HEK293T (cell line): ENCODE data around the gene CYP4F2.
"Not testable (repeated sequence)": the region's sequence is repeated elsewhere in the genome, so short reads cannot be mapped to it uniquely, and the experiment has no call there.

Experiments
- ARNT ChIP-seq: fragments of 450-650 bp; IDR thresholded peaks from 2 replicates; pipeline ENCODE4 v1.6.1; 2017; ENCODE audit warnings: mild to moderate bottlenecking
- BHLHE40 ChIP-seq: fragments of 450-650 bp; IDR thresholded peaks from 2 replicates; pipeline ENCODE4 v1.6.1; 2016; ENCODE audit warnings: mild to moderate bottlenecking, moderate library complexity, borderline replicate concordance
- CTBP1 ChIP-seq: fragments of 450-650 bp; IDR thresholded peaks from 2 replicates; pipeline ENCODE4 v1.6.1; 2016; ENCODE audit warnings: borderline replicate concordance
- ELF4 ChIP-seq: fragments of 450-650 bp; IDR thresholded peaks from 2 replicates; pipeline ENCODE4 v1.6.1; 2017; ENCODE audit warnings: antibody characterized with exemption
- FOXA1 ChIP-seq: fragments of 450-650 bp; IDR thresholded peaks from 2 replicates; pipeline ENCODE4 v1.6.1; 2016; ENCODE audit warnings: mild to moderate bottlenecking
- FOXK2 ChIP-seq: fragments of 450-650 bp; IDR thresholded peaks from 2 replicates; pipeline ENCODE4 v1.6.1; 2016; ENCODE audit warnings: mild to moderate bottlenecking
- HDGF ChIP-seq: fragments of 450-650 bp; IDR thresholded peaks from 2 replicates; pipeline ENCODE4 v1.6.1; 2017; ENCODE audit warnings: antibody characterized with exemption, borderline replicate concordance
- LEF1 ChIP-seq: fragments of 450-650 bp; IDR thresholded peaks from 2 replicates; pipeline ENCODE4 v1.6.1; 2017; ENCODE audit warnings: mild to moderate bottlenecking, borderline replicate concordance
- NFRKB ChIP-seq: fragments of 450-650 bp; IDR thresholded peaks from 2 replicates; pipeline ENCODE4 v1.6.1; 2016; ENCODE audit warnings: mild to moderate bottlenecking, moderate library complexity
- PKNOX1 ChIP-seq: fragments of 450-650 bp; IDR thresholded peaks from 2 replicates; pipeline ENCODE4 v1.6.1; 2016
- SP1 ChIP-seq: fragments of 450-650 bp; IDR thresholded peaks from 2 replicates; pipeline ENCODE4 v1.6.1; 2017
- SUZ12 ChIP-seq: fragments of 450-650 bp; IDR thresholded peaks from 2 replicates; pipeline ENCODE4 v1.6.1; 2016; ENCODE audit warnings: mild to moderate bottlenecking

- not testable (repeated sequence) for TF ChIP-seq BHLHE40, ARNT, CTBP1, NFRKB, SUZ12, LEF1, PKNOX1, FOXA1, SP1, FOXK2, ELF4, HDGF
These were observed 58.0 kb downstream of the CYP4F2 start for GRCh38 chr19:15839888-15840287.
